GM12873 (cell line): ENCODE results near the gene MYH8.

ENCODE experiments used
- TF ChIP-seq, protein P1 (sequence below): IDR thresholded peaks from 2 replicates; pipeline ENCODE4 v1.5.1; 2012; ENCODE audit warnings: low read depth, mild to moderate bottlenecking, moderate library complexity, low read length, control low read depth; ENCODE audit not compliant: insufficient read depth; ENCODE audit errors: missing control alignments

MYH8 gene

DNA sequence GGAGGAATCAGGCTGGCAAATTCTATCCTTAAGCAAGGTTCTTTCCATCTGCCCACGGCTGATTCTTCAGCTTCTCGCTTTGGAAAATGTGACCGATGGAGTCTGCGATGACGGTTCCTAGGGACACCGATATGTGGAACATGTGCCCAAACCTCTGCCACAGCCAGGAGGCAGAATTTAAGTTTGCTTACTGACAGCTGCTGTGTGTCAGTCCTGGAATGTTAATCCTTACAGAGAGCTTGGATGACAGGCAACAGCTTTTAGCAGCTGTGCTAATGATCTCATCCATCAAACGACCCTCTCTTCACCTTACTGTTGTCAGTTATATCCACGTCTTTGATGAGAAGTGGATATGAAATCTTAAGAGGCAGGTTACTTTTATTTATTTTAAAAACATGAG is 37.6 kb downstream of the MYH8 start:
- TF ChIP-seq, protein P1, sequence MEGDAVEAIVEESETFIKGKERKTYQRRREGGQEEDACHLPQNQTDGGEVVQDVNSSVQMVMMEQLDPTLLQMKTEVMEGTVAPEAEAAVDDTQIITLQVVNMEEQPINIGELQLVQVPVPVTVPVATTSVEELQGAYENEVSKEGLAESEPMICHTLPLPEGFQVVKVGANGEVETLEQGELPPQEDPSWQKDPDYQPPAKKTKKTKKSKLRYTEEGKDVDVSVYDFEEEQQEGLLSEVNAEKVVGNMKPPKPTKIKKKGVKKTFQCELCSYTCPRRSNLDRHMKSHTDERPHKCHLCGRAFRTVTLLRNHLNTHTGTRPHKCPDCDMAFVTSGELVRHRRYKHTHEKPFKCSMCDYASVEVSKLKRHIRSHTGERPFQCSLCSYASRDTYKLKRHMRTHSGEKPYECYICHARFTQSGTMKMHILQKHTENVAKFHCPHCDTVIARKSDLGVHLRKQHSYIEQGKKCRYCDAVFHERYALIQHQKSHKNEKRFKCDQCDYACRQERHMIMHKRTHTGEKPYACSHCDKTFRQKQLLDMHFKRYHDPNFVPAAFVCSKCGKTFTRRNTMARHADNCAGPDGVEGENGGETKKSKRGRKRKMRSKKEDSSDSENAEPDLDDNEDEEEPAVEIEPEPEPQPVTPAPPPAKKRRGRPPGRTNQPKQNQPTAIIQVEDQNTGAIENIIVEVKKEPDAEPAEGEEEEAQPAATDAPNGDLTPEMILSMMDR, result no peak

DNA sequence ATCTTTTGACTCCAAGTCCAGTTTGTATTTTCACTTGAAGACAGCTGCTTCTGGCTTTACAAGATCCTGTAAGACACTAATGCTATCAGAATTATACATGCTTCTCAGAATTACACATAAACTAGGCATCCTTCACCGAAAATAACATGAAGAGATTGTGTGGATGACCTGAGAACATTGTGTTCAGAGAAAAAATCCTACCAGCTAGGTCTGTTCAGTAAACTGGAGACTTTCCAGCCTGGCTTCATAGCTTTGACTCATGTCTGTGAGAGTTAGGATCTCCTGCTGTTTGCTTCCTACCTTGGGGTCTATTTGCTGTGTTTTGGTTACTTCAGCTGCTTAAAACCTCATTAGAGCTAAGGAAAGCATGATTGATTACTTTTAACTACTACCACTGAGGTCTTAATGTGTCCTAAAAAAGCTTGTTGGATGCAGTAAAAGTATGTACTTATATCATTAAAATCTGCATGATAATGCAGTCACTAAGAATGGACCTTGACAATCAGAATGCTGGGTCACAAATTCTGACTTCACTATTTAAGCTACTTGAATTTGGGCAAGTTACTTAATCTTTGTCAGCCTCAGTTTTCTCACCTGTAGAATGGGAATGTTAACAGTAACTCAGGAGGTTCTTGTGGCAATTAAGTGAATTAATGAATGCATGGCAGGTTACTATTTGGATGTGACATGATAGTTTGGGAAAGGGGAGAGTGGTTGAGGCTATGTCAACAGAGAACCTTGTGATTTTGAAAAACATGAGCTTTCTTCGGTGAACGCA is 40.9 kb downstream of the MYH8 start:
- TF ChIP-seq, protein P1, result no peak

DNA sequence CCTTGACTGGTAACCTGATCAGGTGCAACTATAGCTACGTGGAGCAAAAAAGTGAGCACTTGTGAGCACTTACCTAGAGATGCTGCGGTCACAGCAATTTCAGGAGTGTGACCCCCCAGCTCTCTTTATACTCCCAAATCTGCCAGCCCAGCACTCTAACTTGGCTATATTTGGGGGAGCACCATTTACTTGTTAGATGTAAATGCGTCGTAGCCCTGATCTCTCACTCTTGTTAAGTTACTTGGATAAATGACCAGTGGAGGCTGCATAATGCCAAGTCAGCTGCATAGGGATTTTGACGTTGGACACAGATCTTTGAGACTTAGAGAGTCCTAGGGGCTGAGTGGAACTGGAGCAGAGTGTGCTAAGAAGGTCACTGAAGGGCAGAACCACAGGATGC is 48.8 kb downstream of the MYH8 start, which contains the start of gene MYH13:
TSS of gene MYH13 (minus strand) at position 101 of the 400 bp plus-strand sequence. CDS start 8,476 bp downstream, outside the sequence.
- TF ChIP-seq, protein P1, result no peak

DNA sequence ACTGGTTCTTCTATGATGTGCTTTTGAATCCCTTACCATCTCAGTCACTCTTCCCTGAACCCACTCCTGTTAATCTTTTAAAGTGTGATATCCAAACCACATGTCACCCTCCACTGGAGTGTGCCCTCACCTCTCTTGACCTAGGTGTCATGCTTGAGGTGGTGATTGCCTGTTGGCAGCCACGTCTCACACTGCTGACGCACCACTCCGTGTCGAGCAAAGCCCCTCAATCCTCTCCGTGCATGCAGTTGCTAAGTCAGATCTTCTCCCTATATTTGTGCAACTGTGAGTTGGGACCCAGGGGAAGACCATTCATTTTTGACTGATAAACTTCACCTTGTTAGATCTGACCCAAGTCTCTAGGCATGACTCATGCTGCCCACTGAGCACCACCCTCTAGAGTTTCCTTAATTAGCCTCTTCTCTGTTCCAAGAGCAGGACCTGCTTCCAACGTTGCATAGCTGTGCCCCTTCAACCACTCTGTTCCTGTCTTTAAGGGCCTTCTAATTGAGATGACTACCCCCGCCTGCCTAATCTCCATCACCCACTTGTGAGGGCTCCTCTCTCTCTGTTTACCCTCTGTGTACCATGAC is 51.6 kb downstream of the MYH8 start:
- TF ChIP-seq, protein P1, result no peak

DNA sequence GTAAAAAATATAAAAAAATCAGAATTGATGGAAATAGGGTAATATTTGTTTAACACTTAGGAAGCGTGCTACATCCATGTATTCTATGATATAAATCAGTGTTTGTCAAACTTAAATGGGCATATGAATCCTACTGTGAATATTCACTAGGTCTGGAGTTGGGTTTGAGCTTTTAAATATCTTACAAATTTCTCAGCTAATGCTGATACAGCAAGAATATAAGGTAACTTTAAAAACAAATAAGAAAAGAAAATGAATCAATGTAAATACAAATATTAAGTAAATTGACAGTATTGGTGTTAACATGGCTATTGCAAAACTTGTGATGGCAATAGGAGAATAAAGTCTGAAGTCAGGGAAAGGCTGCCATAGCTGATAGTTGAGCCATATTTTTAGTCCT is 52.5 kb downstream of the MYH8 start:
- TF ChIP-seq, protein P1, result no peak

DNA sequence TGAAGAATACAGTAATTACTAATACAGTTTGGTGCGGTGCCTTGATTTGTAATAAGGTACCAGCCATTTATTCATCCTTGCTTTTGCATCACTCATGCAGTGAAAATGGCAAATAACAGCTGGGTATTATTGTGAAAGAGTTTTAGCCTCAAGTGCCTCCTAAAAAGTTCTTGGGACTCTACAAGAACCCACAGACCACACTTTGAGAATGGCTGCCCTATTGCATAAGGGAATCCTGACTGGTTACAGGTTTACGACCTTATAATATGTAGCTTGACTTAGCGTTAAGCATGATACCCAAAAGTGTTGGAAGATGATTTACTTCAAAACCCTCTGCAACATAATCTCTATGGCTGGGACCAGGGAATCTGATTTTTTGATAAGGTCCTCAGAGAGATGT is 53.2 kb downstream of the MYH8 start:
- TF ChIP-seq, protein P1, result no peak

DNA sequence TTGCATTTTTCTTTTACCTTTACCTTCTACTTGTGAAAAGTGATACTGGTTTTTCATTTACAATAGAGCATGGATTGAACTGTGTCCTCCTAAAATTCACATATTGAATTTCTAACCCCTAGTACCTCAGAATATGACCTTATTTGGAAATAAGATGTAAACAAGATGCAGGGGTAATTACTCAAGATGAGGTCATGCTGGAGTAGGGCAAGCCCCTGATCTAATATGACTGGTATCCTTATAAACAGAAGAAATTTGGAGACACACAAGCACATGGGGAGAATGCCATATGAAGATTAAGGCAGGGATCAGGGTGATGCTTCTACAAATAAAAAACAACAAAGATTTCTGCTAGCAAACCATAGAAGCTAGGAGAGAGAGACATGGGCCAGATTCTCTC is 61.2 kb downstream of the MYH8 start:
- TF ChIP-seq, protein P1, result no peak
